Measurements from ENCODE around the gene MCRS1.

DNA sequence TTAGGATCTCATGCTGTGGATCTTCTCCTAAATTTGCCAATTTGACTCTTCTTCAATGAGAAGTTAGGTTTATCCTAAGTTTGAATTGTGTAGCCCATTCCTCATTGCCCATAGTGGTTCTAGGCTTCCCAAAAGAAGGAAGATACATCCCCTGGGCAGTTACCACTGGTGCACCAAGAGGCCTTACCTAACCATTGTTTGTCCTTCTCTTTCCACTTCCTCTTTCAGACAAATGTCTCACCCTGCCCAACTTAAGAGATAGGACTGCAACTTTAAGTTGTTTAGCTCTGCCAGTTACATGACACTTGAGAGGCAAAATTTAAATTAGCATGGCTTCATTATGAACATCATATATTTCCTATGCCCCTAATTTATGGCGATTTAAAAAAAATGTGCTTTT is 38.5 kb downstream of the MCRS1 start:
- TF ChIP-seq, protein P1, sequence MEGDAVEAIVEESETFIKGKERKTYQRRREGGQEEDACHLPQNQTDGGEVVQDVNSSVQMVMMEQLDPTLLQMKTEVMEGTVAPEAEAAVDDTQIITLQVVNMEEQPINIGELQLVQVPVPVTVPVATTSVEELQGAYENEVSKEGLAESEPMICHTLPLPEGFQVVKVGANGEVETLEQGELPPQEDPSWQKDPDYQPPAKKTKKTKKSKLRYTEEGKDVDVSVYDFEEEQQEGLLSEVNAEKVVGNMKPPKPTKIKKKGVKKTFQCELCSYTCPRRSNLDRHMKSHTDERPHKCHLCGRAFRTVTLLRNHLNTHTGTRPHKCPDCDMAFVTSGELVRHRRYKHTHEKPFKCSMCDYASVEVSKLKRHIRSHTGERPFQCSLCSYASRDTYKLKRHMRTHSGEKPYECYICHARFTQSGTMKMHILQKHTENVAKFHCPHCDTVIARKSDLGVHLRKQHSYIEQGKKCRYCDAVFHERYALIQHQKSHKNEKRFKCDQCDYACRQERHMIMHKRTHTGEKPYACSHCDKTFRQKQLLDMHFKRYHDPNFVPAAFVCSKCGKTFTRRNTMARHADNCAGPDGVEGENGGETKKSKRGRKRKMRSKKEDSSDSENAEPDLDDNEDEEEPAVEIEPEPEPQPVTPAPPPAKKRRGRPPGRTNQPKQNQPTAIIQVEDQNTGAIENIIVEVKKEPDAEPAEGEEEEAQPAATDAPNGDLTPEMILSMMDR (IDR thresholded peaks at IDR 0.05) = no peak
- no peak for TF ChIP-seq POLR2A (IDR thresholded peaks at IDR 0.05)
- no peak for TF ChIP-seq POLR2AphosphoS5 (IDR thresholded peaks at IDR 0.05)

Measured in upper lobe of left lung (tissue), 4 donors.